ENCODE measurements around the gene MYO5A.

DNA sequence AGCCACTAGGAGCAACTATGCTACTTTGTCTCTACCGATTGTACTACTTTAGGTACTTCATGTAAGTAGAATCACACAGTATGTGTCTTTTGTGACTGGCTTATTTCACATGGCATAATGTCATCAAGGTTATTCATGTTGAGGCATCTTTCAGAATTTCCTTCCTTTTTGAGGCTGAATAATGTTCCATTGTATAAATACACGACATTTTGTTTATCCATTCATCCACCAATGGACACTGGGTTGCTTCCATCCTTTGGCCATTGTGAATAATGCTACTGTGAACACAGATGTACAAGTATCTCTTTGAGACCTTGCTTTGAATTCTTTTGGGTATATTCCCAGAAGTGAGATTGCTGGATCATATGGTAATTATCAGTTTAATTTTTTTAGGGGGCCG, 29.2 kb downstream of the MYO5A start:
- TF ChIP-seq POLR2AphosphoS5 (IDR thresholded peaks at IDR 0.05) (no peak), EP300 (IDR thresholded peaks at IDR 0.05; ENCODE audit: low read depth) (no peak), POLR2A (IDR thresholded peaks at IDR 0.05) (no peak)
- TF ChIP-seq, protein P1, sequence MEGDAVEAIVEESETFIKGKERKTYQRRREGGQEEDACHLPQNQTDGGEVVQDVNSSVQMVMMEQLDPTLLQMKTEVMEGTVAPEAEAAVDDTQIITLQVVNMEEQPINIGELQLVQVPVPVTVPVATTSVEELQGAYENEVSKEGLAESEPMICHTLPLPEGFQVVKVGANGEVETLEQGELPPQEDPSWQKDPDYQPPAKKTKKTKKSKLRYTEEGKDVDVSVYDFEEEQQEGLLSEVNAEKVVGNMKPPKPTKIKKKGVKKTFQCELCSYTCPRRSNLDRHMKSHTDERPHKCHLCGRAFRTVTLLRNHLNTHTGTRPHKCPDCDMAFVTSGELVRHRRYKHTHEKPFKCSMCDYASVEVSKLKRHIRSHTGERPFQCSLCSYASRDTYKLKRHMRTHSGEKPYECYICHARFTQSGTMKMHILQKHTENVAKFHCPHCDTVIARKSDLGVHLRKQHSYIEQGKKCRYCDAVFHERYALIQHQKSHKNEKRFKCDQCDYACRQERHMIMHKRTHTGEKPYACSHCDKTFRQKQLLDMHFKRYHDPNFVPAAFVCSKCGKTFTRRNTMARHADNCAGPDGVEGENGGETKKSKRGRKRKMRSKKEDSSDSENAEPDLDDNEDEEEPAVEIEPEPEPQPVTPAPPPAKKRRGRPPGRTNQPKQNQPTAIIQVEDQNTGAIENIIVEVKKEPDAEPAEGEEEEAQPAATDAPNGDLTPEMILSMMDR (IDR thresholded peaks at IDR 0.05): no peak

Data from transverse colon (tissue), 4 donors.